H54 (cell line): ENCODE results near the gene RASIP1.
A peak's percentile ranks its signal among the peaks of the same experiment; 100 is the strongest.
"Not testable (repeated sequence)": the region's sequence is repeated elsewhere in the genome, so short reads cannot be mapped to it uniquely, and the experiment has no call there.

Experiments
- DNase-seq: peaks from one replicate; pipeline ENCODE4 v3.0.0; 2011; ENCODE audit warnings: low spot score, mixed read lengths; ENCODE audit not compliant: insufficient read length
- FAIRE-seq: peaks from 3 replicates; lab custom pipeline; 2011; peaks lifted over from hg19 to GRCh38; lab: Jason Lieb, UNC
- POLR2A ChIP-seq: IDR thresholded peaks from 2 replicates; pipeline ENCODE4 v1.6.1; 2011; ENCODE audit warnings: low read depth, mild to moderate bottlenecking, low read length

The RASIP1 gene

DNA sequence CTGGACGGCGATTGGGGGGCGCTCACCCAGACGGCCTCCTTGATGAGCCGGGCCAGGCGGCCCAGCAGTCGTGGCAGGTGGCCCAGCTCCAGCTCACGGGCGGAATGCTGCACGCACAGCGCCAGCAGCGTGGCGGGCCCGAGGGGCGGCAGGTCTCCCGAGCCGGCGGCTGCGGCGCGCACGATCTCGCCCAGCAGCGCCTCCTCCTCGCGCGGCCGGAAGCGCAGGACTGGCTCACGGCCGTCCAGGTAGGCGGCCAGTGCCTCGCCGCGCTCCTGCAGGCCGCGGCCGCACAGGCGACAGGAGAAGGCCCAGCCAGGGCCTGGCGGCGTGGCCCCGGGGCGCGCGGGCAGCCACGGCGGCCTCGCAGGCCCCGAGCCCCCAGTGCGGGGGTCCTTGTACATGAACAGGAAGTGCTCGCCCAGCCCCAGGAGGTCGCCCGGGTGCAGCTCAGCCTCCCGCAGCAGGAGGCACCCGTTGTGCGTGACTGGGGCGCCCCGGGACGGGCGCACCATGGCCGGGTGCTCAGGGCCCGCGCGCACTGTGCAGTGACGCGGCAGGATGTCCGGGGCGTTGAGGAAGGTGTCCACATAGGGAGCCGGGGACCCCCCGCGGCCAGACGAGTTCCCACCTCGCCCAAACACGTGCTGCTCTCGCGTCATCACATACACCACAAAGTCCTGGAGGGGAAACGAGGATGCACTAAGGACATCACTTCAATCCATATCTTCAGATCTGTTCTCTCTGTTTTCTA lies 11.3 kb downstream of the RASIP1 start:
- no peak for TF ChIP-seq POLR2A
- no peak for DNase-seq
- no peak for FAIRE-seq

DNA sequence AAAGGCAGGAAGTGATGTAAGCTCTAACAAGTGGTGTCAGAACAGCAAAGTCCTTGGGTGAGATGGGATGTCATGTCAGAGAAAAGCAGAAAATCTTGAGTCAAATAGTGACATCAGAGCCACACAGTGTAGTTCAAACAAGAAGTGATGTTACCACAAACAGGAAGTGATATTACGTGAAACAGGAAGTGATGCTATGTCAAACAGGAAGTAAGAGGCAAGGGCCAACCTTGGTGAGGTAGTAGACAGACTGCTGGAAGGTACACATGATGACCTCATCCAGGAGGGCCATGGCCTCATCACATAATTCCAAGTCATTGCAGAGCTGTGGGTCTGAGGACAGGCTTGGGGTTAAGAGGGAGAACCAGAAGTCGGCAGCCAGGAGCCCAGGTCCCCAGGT lies 13.9 kb downstream of the RASIP1 start:
- TF ChIP-seq POLR2A: no peak
- FAIRE-seq (no peak), DNase-seq (no peak)

DNA sequence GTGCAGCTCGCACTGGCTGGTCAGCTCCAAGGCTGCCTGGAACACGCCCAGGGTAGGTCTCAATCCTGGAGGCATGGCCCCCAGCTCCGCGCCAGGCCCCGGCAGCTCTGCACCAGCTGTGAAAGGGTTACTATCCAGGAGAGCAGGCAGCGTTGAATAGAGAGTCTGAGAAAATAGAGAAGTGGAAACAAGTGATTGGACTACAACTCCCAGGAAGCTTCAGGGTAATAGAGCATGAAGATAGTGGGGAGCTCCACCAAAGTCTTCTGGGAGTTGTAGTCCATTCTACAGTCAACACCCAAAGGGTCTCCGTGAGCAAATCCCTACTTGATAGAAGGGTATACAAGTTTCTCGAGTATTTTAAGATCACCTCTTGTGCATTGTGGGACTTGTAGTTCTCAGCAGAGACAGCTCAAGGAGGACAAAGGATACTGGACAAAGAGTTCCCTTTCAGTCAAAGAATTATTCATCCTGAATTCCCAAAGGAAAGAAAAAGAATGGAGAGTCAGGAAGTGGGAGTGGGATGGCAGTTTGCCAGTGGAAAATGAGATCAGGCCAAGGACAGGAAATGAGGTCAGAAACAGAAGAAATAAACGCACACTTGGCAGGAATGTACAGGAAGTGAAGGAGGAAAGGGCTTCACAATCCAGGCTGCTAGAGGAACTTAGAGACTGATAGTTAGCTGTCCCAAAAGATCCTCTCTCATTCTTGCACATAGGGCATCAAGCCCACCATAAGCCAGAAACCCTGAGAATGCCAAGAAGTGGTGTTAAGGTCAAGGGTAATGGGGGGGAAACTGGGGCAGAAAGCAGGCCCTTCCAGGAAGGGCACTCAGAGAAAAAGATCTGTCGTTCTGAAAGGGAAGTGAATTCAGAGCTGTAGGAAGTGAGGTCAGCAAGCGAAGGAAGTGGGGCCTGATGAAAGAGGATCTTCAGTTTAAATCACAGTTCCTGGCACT lies 15.3 kb downstream of the RASIP1 start:
- peak; percentile 27 for FAIRE-seq
- DNase-seq: peak; percentile 75
- TF ChIP-seq POLR2A: no peak

GRCh38 chr19:48722196-48722708 lies 18.2 kb downstream of the RASIP1 start:
- no peak for DNase-seq
- no peak for TF ChIP-seq POLR2A
- FAIRE-seq: no peak

DNA sequence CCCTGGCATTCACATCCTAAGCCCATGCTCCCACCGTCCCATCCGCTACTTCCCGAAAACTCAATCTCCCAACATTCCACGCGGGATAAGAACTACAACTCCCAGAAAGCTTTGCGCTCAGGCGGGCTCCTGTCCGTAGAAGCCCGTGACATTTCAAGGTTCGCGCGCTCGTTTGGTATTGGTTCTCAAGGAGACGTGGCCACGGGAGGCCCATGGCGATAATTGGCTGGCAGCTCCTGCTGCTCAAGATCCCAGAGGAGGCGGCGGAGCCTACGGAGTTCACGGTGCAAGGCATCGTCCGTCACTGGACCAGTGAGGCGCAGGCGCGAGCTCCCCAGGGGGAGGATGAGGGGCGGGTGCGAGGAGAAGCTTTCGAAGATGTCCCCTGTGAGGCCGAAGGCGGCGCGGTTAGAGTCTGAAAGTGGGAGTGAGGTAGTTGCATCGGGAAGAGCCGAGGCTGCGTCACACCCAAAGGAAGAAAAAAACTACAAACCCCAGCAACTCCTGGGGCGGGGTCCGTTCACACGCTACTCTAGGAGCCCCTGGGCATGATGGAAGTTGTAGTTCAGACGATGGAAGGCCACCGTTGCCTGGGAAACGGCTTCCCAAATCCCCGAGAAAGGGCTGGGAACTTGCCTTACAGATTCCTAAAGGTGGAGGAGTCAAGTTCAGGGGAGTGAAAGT lies 19.7 kb downstream of the RASIP1 start:
- FAIRE-seq (no peak), DNase-seq (peak; percentile 91)
- peak; percentile 10; the same call in 1 of the 2 replicates for TF ChIP-seq POLR2A

DNA sequence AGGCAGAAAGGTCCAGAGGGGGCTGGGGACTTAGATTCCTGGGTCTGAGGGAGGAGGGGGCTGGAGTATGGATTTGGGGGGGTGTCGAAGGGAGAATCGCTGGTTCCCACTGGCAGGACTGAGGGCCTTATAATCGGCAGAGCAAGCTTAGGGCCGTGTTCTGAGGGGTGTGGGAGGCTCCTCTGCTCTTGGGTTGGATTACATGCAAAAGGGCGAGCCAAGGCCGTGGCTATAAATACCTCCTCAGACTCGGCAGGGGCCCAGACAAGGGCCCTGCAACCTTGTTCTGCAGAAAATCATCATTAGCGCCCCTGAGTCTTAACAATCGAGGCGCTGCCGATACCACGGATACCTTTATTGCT lies 20.2 kb downstream of the RASIP1 start:
- TF ChIP-seq POLR2A: no peak
- FAIRE-seq (no peak), DNase-seq (no peak)

- no peak for DNase-seq
- no peak for TF ChIP-seq POLR2A
- FAIRE-seq: no peak
These were observed 20.9 kb downstream of the RASIP1 start, which contains the start of gene MAMSTR for GRCh38 chr19:48719263-48720171. Gene MAMSTR, minus strand, starts transcription at chr19:48719725. Its CDS starts 694 bp downstream, at chr19:48719031.

DNA sequence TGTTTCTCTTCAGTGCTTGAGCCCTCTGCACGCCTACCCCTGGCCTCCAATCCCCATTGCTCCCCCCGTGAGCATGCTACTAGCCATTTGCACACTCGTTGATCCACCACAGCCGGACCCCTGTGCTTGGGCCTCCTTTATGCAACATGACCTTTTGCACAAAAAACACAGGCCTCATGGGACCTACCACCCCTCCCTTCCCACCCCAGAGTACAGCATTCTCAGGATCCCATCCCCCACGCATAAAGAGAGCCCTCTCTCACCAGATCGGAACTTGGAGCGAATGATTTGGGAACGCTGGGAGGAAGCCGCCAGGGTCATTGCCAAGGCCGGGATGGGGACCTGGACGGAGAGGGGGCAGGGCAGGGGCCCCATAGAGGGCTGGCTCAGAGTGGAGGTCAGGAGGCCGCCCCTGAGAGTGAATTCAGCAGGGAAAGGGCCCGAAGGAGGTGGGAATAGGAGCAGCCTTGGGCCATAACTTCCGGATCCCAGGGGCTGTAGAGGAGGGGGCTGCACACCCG lies 21.6 kb downstream of the RASIP1 start:
- TF ChIP-seq POLR2A: no peak
- DNase-seq: no peak
- FAIRE-seq: no peak

DNA sequence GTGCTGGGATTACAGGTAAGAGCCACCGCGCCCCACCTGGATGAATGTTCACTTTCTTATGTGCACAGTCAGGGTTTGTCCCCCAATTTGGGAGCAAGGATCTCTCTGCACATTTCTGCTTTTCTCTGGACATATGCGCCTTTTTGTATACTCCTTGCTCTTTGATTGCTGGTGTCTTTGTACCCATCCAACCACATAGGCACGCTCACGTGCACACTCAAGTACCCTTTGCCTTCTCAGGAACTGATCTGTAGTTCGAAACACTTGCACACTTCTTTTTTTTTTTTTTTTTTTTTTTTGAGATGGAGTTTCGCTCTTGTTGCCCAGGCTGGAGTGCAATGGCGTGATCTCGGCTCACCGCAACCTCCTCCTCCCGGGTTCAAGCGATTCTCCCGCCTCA lies 22.3 kb downstream of the RASIP1 start:
- FAIRE-seq, DNase-seq: not testable (repeated sequence)

DNA sequence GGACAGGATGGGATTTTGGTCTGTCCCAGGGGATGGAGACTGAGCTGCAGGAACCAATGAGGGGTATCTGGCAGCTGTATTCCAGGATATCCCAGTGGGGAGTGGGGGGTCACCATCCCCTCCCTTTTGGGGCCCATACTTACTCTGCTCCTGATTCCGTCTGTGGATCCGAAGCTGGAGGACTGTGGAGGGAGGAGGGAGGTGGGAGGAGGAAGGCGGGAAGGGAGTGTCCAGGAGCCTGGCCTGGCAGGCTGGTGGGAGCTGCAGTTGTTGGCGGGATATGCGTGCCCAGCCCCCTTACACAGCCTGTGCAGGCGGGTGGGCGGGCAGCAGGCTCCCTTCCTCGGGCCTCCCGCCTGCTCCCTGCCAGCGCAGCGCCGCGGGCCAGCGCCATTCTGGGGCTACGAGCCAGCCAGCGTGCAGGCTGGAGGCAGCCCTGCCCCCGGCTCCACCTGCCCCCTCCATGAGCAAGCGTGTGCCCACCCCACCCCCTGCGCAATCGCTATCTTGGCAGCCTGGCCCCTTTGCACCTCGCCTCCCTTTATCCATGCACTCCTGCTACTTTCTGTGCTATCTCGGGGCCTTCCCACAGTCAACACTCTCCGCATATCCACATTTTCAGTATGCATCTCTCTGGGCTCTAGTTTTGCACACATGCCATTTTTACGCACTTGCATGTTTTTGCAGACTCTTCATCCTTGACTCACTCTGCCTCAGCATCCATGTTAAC lies 23.7 kb downstream of the RASIP1 start:
- DNase-seq (no peak), FAIRE-seq (no peak)
- TF ChIP-seq POLR2A: 0 out of 2 replicates have a peak, but pooled peaks have one; percentile 10

DNA sequence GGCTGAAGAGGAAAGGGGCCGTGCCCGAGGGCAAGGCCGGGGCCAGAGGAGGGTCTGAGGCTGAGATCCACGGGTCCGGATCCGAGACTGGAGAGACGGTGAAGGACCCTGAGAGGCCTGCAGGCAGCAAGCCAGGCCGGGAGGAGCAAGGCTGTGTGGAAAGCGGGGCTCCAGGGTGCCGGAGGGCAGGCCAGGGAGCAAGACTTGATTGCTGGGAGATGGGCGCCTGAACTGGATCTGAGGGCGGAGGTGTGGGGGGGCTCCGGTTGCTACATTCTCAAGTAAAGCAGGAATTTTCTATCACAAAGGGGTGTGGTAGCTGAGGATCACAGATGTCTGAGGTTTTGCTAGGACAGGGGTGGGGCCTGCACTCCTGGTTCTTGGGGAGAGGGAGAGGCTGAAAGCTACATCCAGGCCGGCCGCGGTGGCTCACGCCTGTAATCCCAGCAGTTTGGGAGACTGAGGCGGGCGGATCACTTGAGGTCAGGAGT lies 24.7 kb downstream of the RASIP1 start:
- DNase-seq: no peak
- no peak for FAIRE-seq
- no peak for TF ChIP-seq POLR2A
